HG03196 (cell line): ENCODE results near the gene NUDT4.

Experiments used
- ATAC-seq: cut with Tn5 transposase; IDR thresholded peaks from one replicate; pipeline ENCODE4 v1.9.1; 2021; ENCODE audit not compliant: unreplicated experiment

NUDT4 gene

DNA sequence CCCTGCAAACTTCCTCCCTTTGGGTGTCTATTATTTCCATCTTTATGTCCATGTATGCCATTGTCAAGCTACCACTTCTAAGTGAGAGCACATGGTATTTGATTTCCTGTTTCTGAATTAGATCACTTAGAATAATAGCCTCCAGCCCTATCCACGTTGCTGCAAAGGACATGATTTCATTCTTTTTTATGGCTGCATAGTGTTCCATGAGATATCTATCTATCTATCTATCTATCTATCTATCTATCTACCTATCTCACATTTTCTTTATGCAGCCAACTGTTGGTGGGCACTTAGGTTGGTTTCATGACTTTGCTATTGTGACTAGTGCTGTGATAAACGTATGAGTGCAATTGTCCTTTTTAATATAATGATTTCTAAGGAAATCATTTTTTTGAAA lies 78.4 kb downstream of the NUDT4 start:
- no peak for ATAC-seq
